Measurements from ENCODE around the gene STN1.

The STN1 gene

DNA sequence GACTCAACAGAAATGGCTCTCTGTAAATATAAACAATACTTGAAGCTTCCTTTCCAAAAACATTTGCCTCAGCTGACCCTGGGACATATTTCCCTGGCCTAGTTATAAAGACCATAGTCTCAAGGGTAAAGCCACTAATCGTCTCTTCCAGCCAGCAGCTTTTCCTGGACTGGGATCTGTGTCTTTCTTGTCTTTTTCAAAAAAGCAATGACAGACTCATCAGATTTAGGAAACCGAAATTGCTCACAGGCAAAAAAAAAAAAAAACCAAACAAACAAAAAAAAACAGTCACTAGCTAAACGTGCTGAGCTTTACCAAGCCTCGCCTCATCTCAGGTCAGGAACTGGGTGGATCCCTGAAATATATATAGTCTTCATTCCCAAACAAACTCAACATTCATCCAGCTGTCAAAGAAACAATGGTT is 23.5 kb downstream of the STN1 start:
- TF ChIP-seq EZH2phosphoT487 (IDR thresholded peaks at IDR 0.05; ENCODE audit: low read depth) = no peak
- TF ChIP-seq, protein P1, sequence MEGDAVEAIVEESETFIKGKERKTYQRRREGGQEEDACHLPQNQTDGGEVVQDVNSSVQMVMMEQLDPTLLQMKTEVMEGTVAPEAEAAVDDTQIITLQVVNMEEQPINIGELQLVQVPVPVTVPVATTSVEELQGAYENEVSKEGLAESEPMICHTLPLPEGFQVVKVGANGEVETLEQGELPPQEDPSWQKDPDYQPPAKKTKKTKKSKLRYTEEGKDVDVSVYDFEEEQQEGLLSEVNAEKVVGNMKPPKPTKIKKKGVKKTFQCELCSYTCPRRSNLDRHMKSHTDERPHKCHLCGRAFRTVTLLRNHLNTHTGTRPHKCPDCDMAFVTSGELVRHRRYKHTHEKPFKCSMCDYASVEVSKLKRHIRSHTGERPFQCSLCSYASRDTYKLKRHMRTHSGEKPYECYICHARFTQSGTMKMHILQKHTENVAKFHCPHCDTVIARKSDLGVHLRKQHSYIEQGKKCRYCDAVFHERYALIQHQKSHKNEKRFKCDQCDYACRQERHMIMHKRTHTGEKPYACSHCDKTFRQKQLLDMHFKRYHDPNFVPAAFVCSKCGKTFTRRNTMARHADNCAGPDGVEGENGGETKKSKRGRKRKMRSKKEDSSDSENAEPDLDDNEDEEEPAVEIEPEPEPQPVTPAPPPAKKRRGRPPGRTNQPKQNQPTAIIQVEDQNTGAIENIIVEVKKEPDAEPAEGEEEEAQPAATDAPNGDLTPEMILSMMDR (IDR thresholded peaks at IDR 0.05; ENCODE audit: low read depth, low read length) = no peak
- H2AFZ ChIP-seq (ENCODE audit: low read depth, low read length) = no peak overlapping the region
- H3K79me2 ChIP-seq (ENCODE audit: low read length) = no peaks in the 10 kb centered on the region

DNA sequence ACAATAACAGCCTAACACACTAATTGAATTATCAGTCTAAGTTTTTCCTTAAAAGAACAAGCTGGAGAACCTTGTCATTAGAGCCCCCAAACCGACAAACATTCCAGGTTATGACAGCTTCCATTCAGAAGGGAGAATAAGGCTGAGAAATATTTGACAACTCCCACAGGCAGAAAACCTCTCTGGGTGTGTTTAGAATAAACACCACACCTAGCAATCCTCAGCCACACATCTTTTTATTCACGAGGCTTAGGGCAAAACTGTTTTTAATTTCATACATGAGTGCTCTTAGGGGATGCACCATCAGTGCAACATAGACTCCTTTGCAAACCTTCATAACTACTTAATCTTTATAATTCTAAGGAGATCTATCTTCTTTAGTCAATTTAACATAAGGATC is 24.2 kb downstream of the STN1 start:
- no peak overlapping the region for H3K4me2 ChIP-seq (ENCODE audit: low read length)
- no peak for TF ChIP-seq EZH2phosphoT487 (IDR thresholded peaks at IDR 0.05; ENCODE audit: low read depth)
- TF ChIP-seq, protein P1 (IDR thresholded peaks at IDR 0.05; ENCODE audit: low read depth, low read length) = no peak
- no peak overlapping the region for H3K27ac ChIP-seq (ENCODE audit: low read length)

More for the DNA sequence above, 23.5 kb downstream of the STN1 start:
- no peak overlapping the region for H3K4me3 ChIP-seq (ENCODE audit: low read length)
- peaks cover 10% of the 10 kb centered on the region for H3K4me1 ChIP-seq (ENCODE audit: low read length)
- H3K27ac ChIP-seq (ENCODE audit: low read length) = no peak overlapping the region
- no peak overlapping the region for H3K4me2 ChIP-seq (ENCODE audit: low read length)
- H3K9me3 ChIP-seq (ENCODE audit: insufficient read depth, low read length) = no peaks in the 10 kb centered on the region
- H3K27me3 ChIP-seq (ENCODE audit: low read depth, low read length) = no peaks in the 10 kb centered on the region
- H4K20me1 ChIP-seq (ENCODE audit: insufficient read depth, low read length) = no peaks in the 10 kb centered on the region
- H3K9ac ChIP-seq (ENCODE audit: low read length) = no peak overlapping the region
- H3K36me3 ChIP-seq (replicated peaks; ENCODE audit: low read depth, low read length) = no peaks in the 10 kb centered on the region

DNA sequence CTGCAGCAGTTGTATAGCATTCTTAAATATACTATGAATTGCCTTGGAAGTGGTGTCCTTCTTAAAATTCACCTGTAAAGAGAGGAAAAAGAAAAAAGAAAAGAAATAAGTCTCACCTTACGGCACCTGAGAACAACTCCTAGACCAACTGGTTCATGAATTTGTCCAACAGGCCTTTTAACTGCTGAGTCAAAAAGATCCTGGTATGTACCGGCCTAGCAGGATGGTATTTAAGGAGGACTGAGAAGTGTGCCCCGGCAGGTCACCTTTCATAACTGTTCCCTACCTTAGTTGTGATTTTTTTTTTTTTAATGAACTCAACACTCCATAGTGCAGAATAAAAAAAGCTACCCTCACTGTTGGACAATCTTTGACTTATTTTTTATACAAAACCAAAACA is 25.8 kb downstream of the STN1 start:
- TF ChIP-seq, protein P1 (IDR thresholded peaks at IDR 0.05; ENCODE audit: low read depth, low read length) = no peak
- no peak for TF ChIP-seq EZH2phosphoT487 (IDR thresholded peaks at IDR 0.05; ENCODE audit: low read depth)
- Histone ChIP-seq H3K79me2 (ENCODE audit: low read length) (no peaks in the 10 kb centered on the region), H3K36me3 (replicated peaks; ENCODE audit: low read depth, low read length) (no peaks in the 10 kb centered on the region), H4K20me1 (ENCODE audit: insufficient read depth, low read length) (no peaks in the 10 kb centered on the region), H3K4me2 (ENCODE audit: low read length) (no peak overlapping the region), H3K9me3 (ENCODE audit: insufficient read depth, low read length) (no peaks in the 10 kb centered on the region), H2AFZ (ENCODE audit: low read depth, low read length) (no peak overlapping the region), H3K27ac (ENCODE audit: low read length) (no peak overlapping the region), H3K27me3 (ENCODE audit: low read depth, low read length) (no peaks in the 10 kb centered on the region), H3K9ac (ENCODE audit: low read length) (no peak overlapping the region), H3K4me3 (ENCODE audit: low read length) (no peak overlapping the region), H3K4me1 (ENCODE audit: low read length) (peaks cover 10% of the 10 kb centered on the region)

More for the DNA sequence above, 24.2 kb downstream of the STN1 start:
- Histone ChIP-seq H4K20me1 (ENCODE audit: insufficient read depth, low read length) (no peaks in the 10 kb centered on the region), H3K36me3 (replicated peaks; ENCODE audit: low read depth, low read length) (no peaks in the 10 kb centered on the region), H3K27me3 (ENCODE audit: low read depth, low read length) (no peaks in the 10 kb centered on the region), H3K4me3 (ENCODE audit: low read length) (no peak overlapping the region), H3K79me2 (ENCODE audit: low read length) (no peaks in the 10 kb centered on the region), H3K9ac (ENCODE audit: low read length) (no peak overlapping the region), H3K4me1 (ENCODE audit: low read length) (peaks cover 10% of the 10 kb centered on the region), H3K9me3 (ENCODE audit: insufficient read depth, low read length) (no peaks in the 10 kb centered on the region), H2AFZ (ENCODE audit: low read depth, low read length) (no peak overlapping the region)

DNA sequence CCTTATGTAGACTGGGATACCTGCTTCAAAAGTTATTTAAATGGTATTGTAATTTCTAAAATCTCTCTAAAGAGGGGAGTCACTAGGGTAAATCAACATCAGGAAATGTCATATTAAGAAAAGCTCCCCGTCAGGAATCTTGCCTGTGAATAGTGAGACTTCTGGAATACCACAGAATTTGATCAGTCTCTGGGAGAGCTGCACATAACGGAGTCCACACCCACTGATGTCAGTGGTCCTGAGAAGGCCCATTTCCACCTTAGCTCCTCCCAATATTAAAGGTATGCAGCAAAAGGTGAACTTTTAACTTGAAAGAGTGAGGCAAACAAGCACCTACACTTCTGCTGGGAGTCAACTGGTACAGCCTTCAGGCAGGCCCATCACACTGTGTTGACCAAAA is 27.3 kb downstream of the STN1 start:
- Histone ChIP-seq H3K27me3 (ENCODE audit: low read depth, low read length) (no peaks in the 10 kb centered on the region), H2AFZ (ENCODE audit: low read depth, low read length) (no peak overlapping the region), H3K4me2 (ENCODE audit: low read length) (no peak overlapping the region), H3K9ac (ENCODE audit: low read length) (no peak overlapping the region), H3K9me3 (ENCODE audit: insufficient read depth, low read length) (no peaks in the 10 kb centered on the region), H3K4me3 (ENCODE audit: low read length) (no peak overlapping the region), H4K20me1 (ENCODE audit: insufficient read depth, low read length) (no peaks in the 10 kb centered on the region), H3K27ac (ENCODE audit: low read length) (no peak overlapping the region), H3K4me1 (ENCODE audit: low read length) (peaks cover 10% of the 10 kb centered on the region), H3K79me2 (ENCODE audit: low read length) (no peaks in the 10 kb centered on the region), H3K36me3 (replicated peaks; ENCODE audit: low read depth, low read length) (no peaks in the 10 kb centered on the region)
- TF ChIP-seq EZH2phosphoT487 (IDR thresholded peaks at IDR 0.05; ENCODE audit: low read depth) = no peak
- TF ChIP-seq, protein P1 (IDR thresholded peaks at IDR 0.05; ENCODE audit: low read depth, low read length) = no peak

Measured in OCI-LY3 (cell line).